Measurements from ENCODE around the gene CORO7. TPM values are rescaled to one million over a fixed set of nuclear protein-coding genes. Genes with fewer than 3 reads are reported as not detected.

Gene CORO7
- polyA plus RNA-seq, 1 of the 3 experiments (the other 2 are of a cell fraction) = 25.8 TPM

DNA sequence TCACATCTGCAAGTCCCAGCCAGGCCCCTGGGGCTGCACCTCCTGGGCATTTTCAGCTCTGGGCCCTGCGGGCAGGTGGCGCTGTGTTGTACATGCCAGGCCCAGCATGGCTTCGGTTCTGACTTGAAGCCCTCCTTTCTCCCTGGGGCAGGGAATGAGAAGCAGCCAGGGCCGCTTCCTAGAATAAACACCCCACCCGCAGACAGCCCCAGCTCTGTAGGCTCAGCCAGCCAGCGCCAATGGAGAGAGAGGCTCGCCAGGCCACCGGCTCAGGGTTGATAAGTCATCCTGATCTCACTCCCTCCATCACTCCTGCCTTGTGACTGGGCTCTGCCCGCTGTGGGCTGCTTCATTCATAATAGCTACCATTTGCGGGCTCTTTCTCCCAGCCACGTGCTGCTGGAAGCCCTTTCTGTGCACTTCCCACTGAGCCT lies 106.5 kb downstream of the CORO7 start:
- POLR2A ChIA-PET = interaction anchor here (0.7 kb wide), 1 partner anchor 15 kb away, joined by 3 read pairs; no protein-coding TSS in a partner anchor
- 69% methylated on average over 7 of the region's 11 CpGs for WGBS (ENCODE audit: low lambda C conversion rate)
- no peak overlapping the region for H2AFZ ChIP-seq (ENCODE audit: low read depth)
- no peaks in the 10 kb centered on the region for H3K9me3 ChIP-seq
- H3K27me3 ChIP-seq (ENCODE audit: insufficient read depth) = no peaks in the 10 kb centered on the region
- H3K4me1 ChIP-seq (ENCODE audit: control insufficient read depth in 1 of 2, insufficient read depth in 2 of 2, low read depth in 1 of 2, low read length in 1 of 2) = peaks cover 0 to 17% of the 10 kb centered on the region in 2 experiments; a peak in 1 of 4 replicates
- no peak for DNase-seq
- H3K79me2 ChIP-seq (ENCODE audit: insufficient read depth) = peaks cover 1% of the 10 kb centered on the region; the same call in 1 of the 2 replicates
- CTCF ChIA-PET = interaction anchor here (1.3 to 2.7 kb wide), 8 partner anchors 11 to 92 kb away, joined by 3 to 14 read pairs (median 8); partner anchors contain the start of gene TFAP4
- H4K20me1 ChIP-seq (ENCODE audit: insufficient read depth) = no peaks in the 10 kb centered on the region
- peaks cover 13% of the 10 kb centered on the region for H3F3A ChIP-seq (replicated peaks; ENCODE audit: insufficient read depth)
- no peak overlapping the region for H3K9ac ChIP-seq
- no peak overlapping the region for H3K4me2 ChIP-seq
- H3K9me2 ChIP-seq = no peaks in the 10 kb centered on the region
- no peak overlapping the region; a peak in 1 of 4 replicates for H3K4me3 ChIP-seq (ENCODE audit: low read depth in 2 of 2, low read length in 1 of 2)
- TF ChIP-seq, protein P1, sequence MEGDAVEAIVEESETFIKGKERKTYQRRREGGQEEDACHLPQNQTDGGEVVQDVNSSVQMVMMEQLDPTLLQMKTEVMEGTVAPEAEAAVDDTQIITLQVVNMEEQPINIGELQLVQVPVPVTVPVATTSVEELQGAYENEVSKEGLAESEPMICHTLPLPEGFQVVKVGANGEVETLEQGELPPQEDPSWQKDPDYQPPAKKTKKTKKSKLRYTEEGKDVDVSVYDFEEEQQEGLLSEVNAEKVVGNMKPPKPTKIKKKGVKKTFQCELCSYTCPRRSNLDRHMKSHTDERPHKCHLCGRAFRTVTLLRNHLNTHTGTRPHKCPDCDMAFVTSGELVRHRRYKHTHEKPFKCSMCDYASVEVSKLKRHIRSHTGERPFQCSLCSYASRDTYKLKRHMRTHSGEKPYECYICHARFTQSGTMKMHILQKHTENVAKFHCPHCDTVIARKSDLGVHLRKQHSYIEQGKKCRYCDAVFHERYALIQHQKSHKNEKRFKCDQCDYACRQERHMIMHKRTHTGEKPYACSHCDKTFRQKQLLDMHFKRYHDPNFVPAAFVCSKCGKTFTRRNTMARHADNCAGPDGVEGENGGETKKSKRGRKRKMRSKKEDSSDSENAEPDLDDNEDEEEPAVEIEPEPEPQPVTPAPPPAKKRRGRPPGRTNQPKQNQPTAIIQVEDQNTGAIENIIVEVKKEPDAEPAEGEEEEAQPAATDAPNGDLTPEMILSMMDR (IDR thresholded peaks at IDR 0.05) = peak; percentile 43
- no peak for TF ChIP-seq FOXM1 (IDR thresholded peaks at IDR 0.05; ENCODE audit: low read depth)
- H3K36me3 ChIP-seq (replicated peaks in 1 of 2; ENCODE audit: control insufficient read depth in 1 of 2, insufficient read depth in 2 of 2, low read length in 1 of 2) = no peaks in the 10 kb centered on the region
- no peak overlapping the region for H3K27ac ChIP-seq (ENCODE audit: low read depth in 2 of 2, low read length in 1 of 2)

DNA sequence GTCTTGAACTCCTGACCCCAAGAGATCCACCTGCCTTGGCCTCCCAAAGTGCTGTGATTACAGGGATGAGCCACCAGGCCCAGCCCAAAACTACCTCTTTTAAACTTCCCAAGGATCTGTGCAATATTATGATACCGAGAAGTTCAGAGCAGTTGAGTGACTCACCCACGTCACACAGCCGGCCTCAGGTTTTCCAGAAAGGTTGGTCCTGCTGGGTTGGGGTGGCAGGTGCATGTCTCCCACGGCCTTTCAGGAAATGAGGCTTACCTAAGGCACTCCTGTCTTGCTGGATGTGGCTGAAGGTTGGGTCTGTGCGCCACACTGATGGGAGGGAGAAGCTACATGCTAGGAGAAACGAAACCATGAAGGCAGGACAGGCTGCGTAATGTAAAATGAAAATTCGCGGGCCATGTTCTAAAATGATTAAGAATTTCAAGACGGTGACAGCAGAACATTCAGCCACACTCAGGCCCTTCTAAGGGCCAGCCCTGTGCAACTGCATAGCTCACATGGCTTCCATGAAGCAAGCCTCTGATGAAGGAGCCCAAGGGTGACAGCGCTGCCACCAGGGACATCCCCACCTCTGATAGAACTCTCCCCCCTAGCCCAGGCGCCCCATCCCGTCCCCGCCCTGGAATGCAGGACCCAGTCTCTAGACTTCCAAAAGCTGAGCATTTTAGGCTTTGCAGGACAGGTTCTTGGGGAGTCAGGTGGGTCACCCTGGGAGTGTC lies 107.1 kb downstream of the CORO7 start:
- H3K36me3 ChIP-seq (replicated peaks in 1 of 2; ENCODE audit: control insufficient read depth in 1 of 2, insufficient read depth in 2 of 2, low read length in 1 of 2) = no peaks in the 10 kb centered on the region
- H3F3A ChIP-seq (replicated peaks; ENCODE audit: insufficient read depth) = peaks cover 10% of the 10 kb centered on the region
- no peaks in the 10 kb centered on the region for H3K79me2 ChIP-seq (ENCODE audit: insufficient read depth)
- H3K27me3 ChIP-seq (ENCODE audit: insufficient read depth) = no peaks in the 10 kb centered on the region
- CTCF ChIA-PET = interaction anchor here (0.6 to 2.7 kb wide), 10 partner anchors 11 to 55 kb away, joined by 3 to 14 read pairs (median 4); partner anchors contain the start of gene TFAP4
- POLR2A ChIA-PET = interaction anchor here (0.7 kb wide), 2 partner anchors 15 to 59 kb away, joined by 3 to 4 read pairs; no protein-coding TSS in a partner anchor
- H3K9me3 ChIP-seq = no peaks in the 10 kb centered on the region
- TF ChIP-seq TEAD4 (IDR thresholded peaks at IDR 0.05; ENCODE audit: borderline replicate concordance, insufficient read depth) (no peak), SIN3A (IDR thresholded peaks at IDR 0.05; ENCODE audit: borderline replicate concordance, low read depth, low read length) (no peak), MXI1 (IDR thresholded peaks at IDR 0.05; ENCODE audit: low read depth, low read length) (no peak), FOXJ3 (CRISPR knock-in tag; IDR thresholded peaks at IDR 0.05) (no peak), CHD2 (IDR thresholded peaks at IDR 0.05; ENCODE audit: low read length, partially characterized antibody) (no peak), ELF1 (IDR thresholded peaks at IDR 0.05) (no peak), GATA2 (CRISPR knock-in tag; IDR thresholded peaks at IDR 0.05) (no peak), TAF1 (IDR thresholded peaks at IDR 0.05; ENCODE audit: borderline replicate concordance, low read depth, low read length) (no peak), MEF2A (IDR thresholded peaks at IDR 0.05; ENCODE audit: borderline replicate concordance, low read depth) (no peak), GABPA (IDR thresholded peaks at IDR 0.05; ENCODE audit: low read depth) (no peak)
- TF ChIP-seq, protein P2, sequence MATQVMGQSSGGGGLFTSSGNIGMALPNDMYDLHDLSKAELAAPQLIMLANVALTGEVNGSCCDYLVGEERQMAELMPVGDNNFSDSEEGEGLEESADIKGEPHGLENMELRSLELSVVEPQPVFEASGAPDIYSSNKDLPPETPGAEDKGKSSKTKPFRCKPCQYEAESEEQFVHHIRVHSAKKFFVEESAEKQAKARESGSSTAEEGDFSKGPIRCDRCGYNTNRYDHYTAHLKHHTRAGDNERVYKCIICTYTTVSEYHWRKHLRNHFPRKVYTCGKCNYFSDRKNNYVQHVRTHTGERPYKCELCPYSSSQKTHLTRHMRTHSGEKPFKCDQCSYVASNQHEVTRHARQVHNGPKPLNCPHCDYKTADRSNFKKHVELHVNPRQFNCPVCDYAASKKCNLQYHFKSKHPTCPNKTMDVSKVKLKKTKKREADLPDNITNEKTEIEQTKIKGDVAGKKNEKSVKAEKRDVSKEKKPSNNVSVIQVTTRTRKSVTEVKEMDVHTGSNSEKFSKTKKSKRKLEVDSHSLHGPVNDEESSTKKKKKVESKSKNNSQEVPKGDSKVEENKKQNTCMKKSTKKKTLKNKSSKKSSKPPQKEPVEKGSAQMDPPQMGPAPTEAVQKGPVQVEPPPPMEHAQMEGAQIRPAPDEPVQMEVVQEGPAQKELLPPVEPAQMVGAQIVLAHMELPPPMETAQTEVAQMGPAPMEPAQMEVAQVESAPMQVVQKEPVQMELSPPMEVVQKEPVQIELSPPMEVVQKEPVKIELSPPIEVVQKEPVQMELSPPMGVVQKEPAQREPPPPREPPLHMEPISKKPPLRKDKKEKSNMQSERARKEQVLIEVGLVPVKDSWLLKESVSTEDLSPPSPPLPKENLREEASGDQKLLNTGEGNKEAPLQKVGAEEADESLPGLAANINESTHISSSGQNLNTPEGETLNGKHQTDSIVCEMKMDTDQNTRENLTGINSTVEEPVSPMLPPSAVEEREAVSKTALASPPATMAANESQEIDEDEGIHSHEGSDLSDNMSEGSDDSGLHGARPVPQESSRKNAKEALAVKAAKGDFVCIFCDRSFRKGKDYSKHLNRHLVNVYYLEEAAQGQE (IDR thresholded peaks at IDR 0.05; ENCODE audit: low read depth, low read length) = no peak
- TF ChIP-seq, protein P3, sequence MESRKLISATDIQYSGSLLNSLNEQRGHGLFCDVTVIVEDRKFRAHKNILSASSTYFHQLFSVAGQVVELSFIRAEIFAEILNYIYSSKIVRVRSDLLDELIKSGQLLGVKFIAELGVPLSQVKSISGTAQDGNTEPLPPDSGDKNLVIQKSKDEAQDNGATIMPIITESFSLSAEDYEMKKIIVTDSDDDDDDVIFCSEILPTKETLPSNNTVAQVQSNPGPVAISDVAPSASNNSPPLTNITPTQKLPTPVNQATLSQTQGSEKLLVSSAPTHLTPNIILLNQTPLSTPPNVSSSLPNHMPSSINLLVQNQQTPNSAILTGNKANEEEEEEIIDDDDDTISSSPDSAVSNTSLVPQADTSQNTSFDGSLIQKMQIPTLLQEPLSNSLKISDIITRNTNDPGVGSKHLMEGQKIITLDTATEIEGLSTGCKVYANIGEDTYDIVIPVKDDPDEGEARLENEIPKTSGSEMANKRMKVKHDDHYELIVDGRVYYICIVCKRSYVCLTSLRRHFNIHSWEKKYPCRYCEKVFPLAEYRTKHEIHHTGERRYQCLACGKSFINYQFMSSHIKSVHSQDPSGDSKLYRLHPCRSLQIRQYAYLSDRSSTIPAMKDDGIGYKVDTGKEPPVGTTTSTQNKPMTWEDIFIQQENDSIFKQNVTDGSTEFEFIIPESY (IDR thresholded peaks at IDR 0.05; ENCODE audit: borderline replicate concordance, low read depth) = no peak
- DNase-seq = no peak
- H3K4me3 ChIP-seq (ENCODE audit: low read depth in 2 of 2, low read length in 1 of 2) = no peak overlapping the region; a peak in 1 of 4 replicates
- 94% methylated on average over 13 of the region's 14 CpGs for WGBS (ENCODE audit: low lambda C conversion rate)
- no peak overlapping the region for H3K27ac ChIP-seq (ENCODE audit: low read depth in 2 of 2, low read length in 1 of 2)
- no peaks in the 10 kb centered on the region for H3K9me2 ChIP-seq
- no peak overlapping the region for H3K4me2 ChIP-seq
- H3K4me1 ChIP-seq (ENCODE audit: control insufficient read depth in 1 of 2, insufficient read depth in 2 of 2, low read depth in 1 of 2, low read length in 1 of 2) = peaks cover 0 to 12% of the 10 kb centered on the region in 2 experiments; a peak in 1 of 4 replicates
- no peak overlapping the region for H3K9ac ChIP-seq
- no peak overlapping the region for H2AFZ ChIP-seq (ENCODE audit: low read depth)
- no peaks in the 10 kb centered on the region for H4K20me1 ChIP-seq (ENCODE audit: insufficient read depth)

Measured in SK-N-SH (cell line).